Keratinocyte (primary cell): ENCODE results near the gene KCNK10. TPM values are rescaled to one million over a fixed set of nuclear protein-coding genes. Genes with fewer than 3 reads are reported as not detected.
A peak's percentile ranks its signal among the peaks of the same experiment; 100 is the strongest.

Experiments
- DNase-seq: peaks from one replicate; pipeline ENCODE4 v3.0.0-alpha.2; 2011; ENCODE audit warnings: low read depth, missing footprints, low spot score
- FAIRE-seq: peaks from 2 replicates; lab custom pipeline; 2011; peaks lifted over from hg19 to GRCh38; lab: Jason Lieb, UNC
- H2AFZ ChIP-seq: 2 replicates; pipeline ENCODE4 v1.6.0; 2012; ENCODE audit warnings: low read length, control low read depth, inconsistent platforms; ENCODE audit not compliant: control insufficient read depth
- H3K27ac ChIP-seq: 2 replicates; pipeline ENCODE4 v1.5.1; 2011; ENCODE audit warnings: low read length; ENCODE audit not compliant: control insufficient read depth, insufficient read depth
- H3K27me3 ChIP-seq: 3 replicates; pipeline ENCODE4 v1.6.0; 2011; ENCODE audit warnings: low read length; ENCODE audit not compliant: control insufficient read depth, insufficient read depth; ENCODE audit errors: extremely low read depth
- H3K36me3 ChIP-seq, 2 experiments: 2 replicates in 1 of 2; 3 replicates in 1 of 2; pipeline ENCODE4 v1.5.1; 2011; ENCODE audit warnings: low read length in 2 of 2, mild to moderate bottlenecking in 1 of 2; ENCODE audit not compliant: control insufficient read depth in 2 of 2, insufficient read depth in 2 of 2; ENCODE audit errors: extremely low read depth in 1 of 2
- H3K4me1 ChIP-seq: 3 replicates; pipeline ENCODE4 v1.5.1; 2011; ENCODE audit warnings: low read length; ENCODE audit not compliant: control insufficient read depth, insufficient read depth; ENCODE audit errors: extremely low read depth
- H3K4me2 ChIP-seq: 3 replicates; pipeline ENCODE4 v1.6.0; 2011; ENCODE audit warnings: low read depth, low read length; ENCODE audit not compliant: control insufficient read depth, insufficient read depth; ENCODE audit errors: extremely low read depth
- H3K4me3 ChIP-seq, 3 experiments: fragments of 200-600 bp in 1 of 3; sonication (generic) in 1 of 3; 2 replicates in 2 of 3; 3 replicates in 1 of 3; pipeline ENCODE4 v1.5.1; 2011 to 2016; ENCODE audit warnings: low read length in 3 of 3, mild to moderate bottlenecking in 3 of 3, control low read depth in 2 of 3, inconsistent platforms in 1 of 3, low read depth in 1 of 3, mixed read lengths in 1 of 3, mixed run types in 1 of 3, moderate library complexity in 1 of 3; ENCODE audit not compliant: control insufficient read depth in 2 of 3, insufficient read depth in 2 of 3; ENCODE audit errors: extremely low read depth in 1 of 3
- H3K79me2 ChIP-seq: 2 replicates; pipeline ENCODE4 v1.6.0; 2012; ENCODE audit warnings: low read length; ENCODE audit not compliant: control insufficient read depth, insufficient read depth
- H3K9ac ChIP-seq: 3 replicates; pipeline ENCODE4 v1.6.0; 2011; ENCODE audit warnings: low read length; ENCODE audit not compliant: control insufficient read depth, insufficient read depth; ENCODE audit errors: extremely low read depth
- H3K9me1 ChIP-seq: 3 replicates; pipeline ENCODE4 v1.6.0; 2011; ENCODE audit warnings: low read length; ENCODE audit not compliant: control insufficient read depth, insufficient read depth; ENCODE audit errors: extremely low read depth
- H3K9me3 ChIP-seq: 2 replicates; pipeline ENCODE4 v1.5.1; 2012; ENCODE audit warnings: low read depth, low read length; ENCODE audit not compliant: control insufficient read depth
- H4K20me1 ChIP-seq: 3 replicates; pipeline ENCODE4 v1.6.0; 2011; ENCODE audit warnings: low read length; ENCODE audit not compliant: control insufficient read depth, insufficient read depth; ENCODE audit errors: extremely low read depth
- EZH2 ChIP-seq: IDR thresholded peaks from one replicate; pipeline ENCODE4 v1.6.1; 2012; ENCODE audit warnings: inconsistent platforms, mild to moderate bottlenecking, low read length, moderate library complexity
- dilution Hi-C: fragments of 300-500 bp; cut with MboI; formaldehyde crosslinking; loops from one replicate; pipeline ENCODE4 v1.7.0; 2020; ENCODE audit warnings: low sequenced_read_pairs; ENCODE audit not compliant: extremely low pct_ligation_motif_present
- polyA plus RNA-seq, 5 experiments: library from polyadenylated mRNA; depleted of rRNA in 3 of 5; stranded (reverse) in 3 of 5; stranded (forward) in 1 of 5; unstranded in 1 of 5; fragments of >200 nt; gene quantifications; 1 replicate in 1 of 5; 2 replicates in 3 of 5; 3 replicates in 1 of 5; pipeline versions ENCODE4 v1.2.1 to v1.2.3, GENCODE V29; 2011 to 2012; ENCODE audit warnings: missing spikeins in 2 of 5, low read depth in 1 of 5, low replicate concordance in 1 of 5
- TF ChIP-seq, protein P1 (sequence below), 3 experiments: IDR thresholded peaks in 1 of 3; conservative IDR thresholded peaks in 1 of 3; optimal IDR thresholded peaks in 1 of 3; 2 replicates in 2 of 3; 3 replicates in 1 of 3; pipeline versions ENCODE3 to v1.5.1; 2011; ENCODE audit warnings: low read length in 3 of 3, mild to moderate bottlenecking in 3 of 3, moderate library complexity in 2 of 3, control low read depth in 1 of 3, inconsistent platforms in 1 of 3; ENCODE audit not compliant: insufficient read depth in 2 of 3; ENCODE audit errors: extremely low read depth in 1 of 3

Gene KCNK10
- polyA plus RNA-seq, 1 donor (not counting 4 experiments of a cell fraction or from before 2014, with no cell fraction given) = 0.79 TPM

DNA sequence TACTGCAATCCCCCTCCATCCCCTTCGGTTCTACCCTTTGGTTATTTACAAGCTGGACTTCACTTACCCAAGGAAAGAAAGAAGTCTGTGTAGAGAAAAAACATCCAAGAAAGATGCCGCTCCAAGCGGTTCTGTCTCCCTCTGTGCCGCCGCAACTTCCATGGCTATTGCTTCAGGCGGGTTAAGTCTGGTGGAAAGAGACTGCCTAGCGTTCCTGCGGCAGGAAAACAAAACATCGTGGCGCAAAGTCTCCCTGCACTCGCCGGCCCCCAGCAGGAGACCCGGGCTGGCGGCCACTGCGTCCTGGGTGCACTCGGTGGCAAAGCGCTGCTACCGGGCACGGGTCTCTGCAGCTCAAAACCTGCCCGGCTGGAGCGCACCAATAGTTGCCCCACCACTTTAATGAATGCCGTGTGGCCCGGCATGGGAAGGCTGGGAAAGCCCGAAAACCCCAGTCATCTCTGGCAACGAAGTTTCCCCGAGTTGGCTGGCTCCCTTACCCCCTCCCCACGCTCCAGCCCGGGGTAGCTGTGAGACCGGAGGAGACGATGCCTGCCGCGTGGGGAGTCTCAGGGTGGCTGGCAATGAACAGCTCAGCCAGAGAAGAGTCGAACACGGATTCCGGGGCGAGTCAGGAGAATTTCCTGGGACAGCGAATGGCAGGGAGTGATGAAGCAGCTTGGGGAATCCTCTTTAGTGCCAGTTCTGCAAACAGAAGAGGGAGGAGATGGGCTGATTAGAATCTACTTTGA is 3.5 kb upstream of the KCNK10 start:
- H3K36me3 ChIP-seq = no peaks in the 10 kb centered on the region
- no peaks in the 10 kb centered on the region for H3K9me1 ChIP-seq
- no peak overlapping the region for H3K9ac ChIP-seq
- DNase-seq (no peak), FAIRE-seq (no peak)
- dilution Hi-C loops = no loop called here
- H3K9me3 ChIP-seq = no peaks in the 10 kb centered on the region
- no peak overlapping the region for H2AFZ ChIP-seq
- H3K27ac ChIP-seq = no peak overlapping the region
- no peaks in the 10 kb centered on the region for H3K79me2 ChIP-seq
- peaks cover 57% of the 10 kb centered on the region for H3K27me3 ChIP-seq
- TF ChIP-seq, protein P1, sequence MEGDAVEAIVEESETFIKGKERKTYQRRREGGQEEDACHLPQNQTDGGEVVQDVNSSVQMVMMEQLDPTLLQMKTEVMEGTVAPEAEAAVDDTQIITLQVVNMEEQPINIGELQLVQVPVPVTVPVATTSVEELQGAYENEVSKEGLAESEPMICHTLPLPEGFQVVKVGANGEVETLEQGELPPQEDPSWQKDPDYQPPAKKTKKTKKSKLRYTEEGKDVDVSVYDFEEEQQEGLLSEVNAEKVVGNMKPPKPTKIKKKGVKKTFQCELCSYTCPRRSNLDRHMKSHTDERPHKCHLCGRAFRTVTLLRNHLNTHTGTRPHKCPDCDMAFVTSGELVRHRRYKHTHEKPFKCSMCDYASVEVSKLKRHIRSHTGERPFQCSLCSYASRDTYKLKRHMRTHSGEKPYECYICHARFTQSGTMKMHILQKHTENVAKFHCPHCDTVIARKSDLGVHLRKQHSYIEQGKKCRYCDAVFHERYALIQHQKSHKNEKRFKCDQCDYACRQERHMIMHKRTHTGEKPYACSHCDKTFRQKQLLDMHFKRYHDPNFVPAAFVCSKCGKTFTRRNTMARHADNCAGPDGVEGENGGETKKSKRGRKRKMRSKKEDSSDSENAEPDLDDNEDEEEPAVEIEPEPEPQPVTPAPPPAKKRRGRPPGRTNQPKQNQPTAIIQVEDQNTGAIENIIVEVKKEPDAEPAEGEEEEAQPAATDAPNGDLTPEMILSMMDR (optimal IDR thresholded peaks at IDR 0.05 in 1 of 3, IDR thresholded peaks at IDR 0.05 in 1 of 3, conservative IDR thresholded peaks at IDR 0.05 in 1 of 3; ENCODE audit: extremely low read depth in 1 of 3, insufficient read depth in 2 of 3, low read length in 3 of 3) = no peak
- peak; percentile 82 for TF ChIP-seq EZH2
- peak overlapping the region; percentile 22 for H3K4me2 ChIP-seq
- H3K4me3 ChIP-seq = no peak overlapping the region
- H3K4me1 ChIP-seq = no peaks in the 10 kb centered on the region
- H4K20me1 ChIP-seq = no peaks in the 10 kb centered on the region

DNA sequence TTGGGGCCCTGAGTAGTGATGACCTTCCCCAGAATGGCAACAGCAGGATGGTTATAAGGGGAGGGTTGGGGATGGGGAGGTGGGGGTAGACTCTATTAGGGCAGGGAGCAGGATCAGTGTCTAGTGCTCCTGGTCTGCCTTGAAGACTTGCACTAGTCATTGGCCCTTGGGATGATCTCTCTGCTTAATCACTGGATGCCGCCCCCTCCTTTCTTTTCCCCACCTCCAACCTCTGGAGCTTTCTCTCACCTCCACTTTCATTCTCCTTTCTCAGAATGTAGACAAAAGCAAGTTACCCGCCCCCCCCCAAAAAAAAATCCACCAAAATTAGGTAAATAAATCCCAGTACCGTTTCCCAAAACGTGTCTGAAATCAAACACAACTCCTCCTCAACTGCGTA is 2.8 kb upstream of the KCNK10 start:
- no peak for FAIRE-seq

More for the DNA sequence above, 2.8 kb upstream of the KCNK10 start:
- no peaks in the 10 kb centered on the region for H4K20me1 ChIP-seq
- no peak overlapping the region for H3K9ac ChIP-seq
- no peaks in the 10 kb centered on the region for H3K9me3 ChIP-seq
- H3K9me1 ChIP-seq = no peaks in the 10 kb centered on the region
- no peak overlapping the region for H2AFZ ChIP-seq
- TF ChIP-seq, protein P1 (optimal IDR thresholded peaks at IDR 0.05 in 1 of 3, IDR thresholded peaks at IDR 0.05 in 1 of 3, conservative IDR thresholded peaks at IDR 0.05 in 1 of 3; ENCODE audit: extremely low read depth in 1 of 3, insufficient read depth in 2 of 3, low read length in 3 of 3) = no peak
- no peak for TF ChIP-seq EZH2
- H3K27ac ChIP-seq = no peak overlapping the region
- H3K27me3 ChIP-seq = peaks cover 58% of the 10 kb centered on the region
- H3K4me1 ChIP-seq = no peaks in the 10 kb centered on the region
- H3K36me3 ChIP-seq = no peaks in the 10 kb centered on the region
- dilution Hi-C loops = no loop called here
- DNase-seq = no peak
- no peak overlapping the region for H3K4me2 ChIP-seq
- no peaks in the 10 kb centered on the region for H3K79me2 ChIP-seq
- no peak overlapping the region for H3K4me3 ChIP-seq
